GM06990 (cell line): ENCODE results near the gene VAV2.

ENCODE experiments used
- DNase-seq: peaks from one replicate; pipeline ENCODE4 v3.0.0-alpha.2; 2011; ENCODE audit not compliant: insufficient read length; ENCODE audit errors: extremely low read depth
- H3K27me3 ChIP-seq: replicated peaks from 2 replicates; pipeline ENCODE4 v1.6.0; 2011; ENCODE audit warnings: low read length; ENCODE audit not compliant: control insufficient read depth, insufficient read depth
- H3K36me3 ChIP-seq: 2 replicates; pipeline ENCODE4 v1.5.1; 2011; ENCODE audit warnings: low read length; ENCODE audit not compliant: control insufficient read depth, insufficient read depth
- H3K4me3 ChIP-seq: replicated peaks from 2 replicates; pipeline ENCODE4 v1.5.1; 2011; ENCODE audit warnings: low read depth, mild to moderate bottlenecking, control low read depth, low read length
- CTCF ChIP-seq: IDR thresholded peaks from 2 replicates; pipeline ENCODE4 v1.5.1; 2011; ENCODE audit warnings: low read length, control low read depth, mild to moderate bottlenecking, inconsistent platforms; ENCODE audit not compliant: insufficient read depth, poor library complexity, severe bottlenecking

The VAV2 gene

GRCh38 chr9:133869674-133870405 lies 122.3 kb downstream of the VAV2 start:
- Histone ChIP-seq H3K36me3 (peaks cover 5% of the 10 kb centered on the region), H3K4me3 (no peak overlapping the region), H3K27me3 (no peaks in the 10 kb centered on the region)
- DNase-seq, result no peak
- TF ChIP-seq CTCF, result no peak

GRCh38 chr9:133868203-133868602 lies 123.9 kb downstream of the VAV2 start:
- no peak overlapping the region for H3K4me3 ChIP-seq
- H3K27me3 ChIP-seq, result no peaks in the 10 kb centered on the region
- H3K36me3 ChIP-seq, result peaks cover 8% of the 10 kb centered on the region
- no peak for TF ChIP-seq CTCF
- no peak for DNase-seq

GRCh38 chr9:133866946-133867345 lies 125.2 kb downstream of the VAV2 start:
- no peak overlapping the region for H3K4me3 ChIP-seq
- no peak for TF ChIP-seq CTCF
- H3K36me3 ChIP-seq, result peaks cover 10% of the 10 kb centered on the region
- no peaks in the 10 kb centered on the region for H3K27me3 ChIP-seq
- no peak for DNase-seq

GRCh38 chr9:133864011-133864410 lies 128.1 kb downstream of the VAV2 start:
- Histone ChIP-seq H3K36me3 (peaks cover 18% of the 10 kb centered on the region), H3K27me3 (no peaks in the 10 kb centered on the region), H3K4me3 (no peak overlapping the region)
- no peak for TF ChIP-seq CTCF
- DNase-seq, result no peak

GRCh38 chr9:133863257-133863592 lies 128.9 kb downstream of the VAV2 start:
- no peak overlapping the region for H3K4me3 ChIP-seq
- H3K27me3 ChIP-seq, result no peaks in the 10 kb centered on the region
- no peak for TF ChIP-seq CTCF
- peaks cover 17% of the 10 kb centered on the region for H3K36me3 ChIP-seq
- no peak for DNase-seq
